ENCODE results near the gene DNAH14.

DNA sequence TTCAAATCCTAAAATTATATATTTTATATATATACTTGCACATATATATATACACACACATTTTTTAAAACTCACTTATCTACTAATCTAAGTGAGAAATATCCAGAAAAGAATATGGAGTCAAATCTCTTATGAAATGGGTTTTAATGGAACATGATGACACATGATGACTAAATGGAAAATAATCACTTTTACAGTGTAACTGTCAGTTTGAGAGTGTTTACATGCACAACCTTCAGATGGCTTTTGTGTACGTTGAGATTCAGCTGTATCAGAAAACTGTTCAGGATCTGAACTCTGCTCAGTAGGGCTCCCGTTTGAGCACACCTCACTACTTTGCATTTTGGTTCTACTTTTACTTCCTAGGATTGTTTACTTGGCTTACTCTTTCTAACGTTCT, 189.8 kb downstream of the DNAH14 start:
- TF ChIP-seq POLR2AphosphoS5 (IDR thresholded peaks at IDR 0.05) (peak; percentile 45), CTCF (IDR thresholded peaks at IDR 0.05; ENCODE audit: poor library complexity, severe bottlenecking) (no peak), EZH2 (IDR thresholded peaks at IDR 0.05; ENCODE audit: borderline replicate concordance, insufficient read depth, low read length, poor library complexity, severe bottlenecking) (no peak), EP300 (conservative IDR thresholded peaks at IDR 0.05; ENCODE audit: poor library complexity, severe bottlenecking) (peak; percentile 13), MXI1 (conservative IDR thresholded peaks at IDR 0.05; ENCODE audit: poor library complexity, severe bottlenecking) (no peak)
